Right lobe of liver (tissue), 6 donors: ENCODE results near the gene ERC1. TPM values are rescaled to one million over a fixed set of nuclear protein-coding genes. Genes with fewer than 3 reads are reported as not detected.

Source experiments
- ATAC-seq, 4 donors: fragments of 200-7000 bp; cut with Tn5 transposase; one replicate each; pipeline ENCODE4 v1.9.1; 2020; ENCODE audit warnings: mild to moderate bottlenecking in 4 of 4, moderate library complexity in 4 of 4
- DNase-seq, 3 donors: peaks; one replicate each; pipeline ENCODE4 v3.0.0-alpha.2; 2020
- H3K27ac ChIP-seq, 3 donors: fragments of 200-600 bp; one replicate each; pipeline ENCODE4 v1.8.0; 2022
- H3K27me3 ChIP-seq, 2 donors: fragments of 200-600 bp; one replicate each; pipeline ENCODE4 v1.8.0; 2022
- H3K36me3 ChIP-seq, 4 donors: fragments of 200-600 bp; sonication (generic) in 1 of 4; one replicate each; pipeline versions ENCODE4 v1.5.1 to v1.8.0; 2017 to 2022; ENCODE audit warnings: control low read depth in 1 of 4
- H3K4me1 ChIP-seq, 4 donors: fragments of 200-600 bp; sonication (generic) in 1 of 4; one replicate each; pipeline versions ENCODE4 v1.5.1 to v1.8.0; 2017 to 2022; ENCODE audit warnings: control low read depth in 1 of 4
- H3K4me3 ChIP-seq, 3 donors: fragments of 200-600 bp; one replicate each; pipeline ENCODE4 v1.8.0; 2022
- H3K9me3 ChIP-seq, 4 donors: fragments of 200-600 bp; sonication (generic) in 1 of 4; one replicate each; pipeline versions ENCODE4 v1.5.1 to v1.8.0; 2017 to 2022; ENCODE audit warnings: control low read depth in 1 of 4
- POLR2A ChIP-seq: fragments of 450-650 bp; IDR thresholded peaks from one replicate; pipeline ENCODE4 v1.6.1; 2017; ENCODE audit warnings: antibody characterized with exemption, mild to moderate bottlenecking
- WGBS: methylation state at CpG from one replicate; pipeline ENCODE4 v1.1.6; 2018; ENCODE audit warnings: low coverage, low lambda C conversion rate; ENCODE audit not compliant: insufficient coverage; ENCODE audit errors: missing lambda C conversion rate; 5-methylcytosine and 5-hydroxymethylcytosine counted together
- intact Hi-C, 2 donors: fragments of 100-400 bp; cut with DNase I; formaldehyde crosslinking; loops; one replicate each; pipeline versions ENCODE4 v1.11.2 to v1.14.1; 2022
- total RNA-seq, 6 experiments: library from RNA; depleted of rRNA in 2 of 6; stranded (reverse); fragments of >200 nt in 2 of 6; fragmentation: NEBNext Ultra II Directional in 3 of 6; extraction: Animal tissue kit (Norgen Biotek cat#: 25700) in 3 of 6; gene quantifications; one replicate each; pipeline versions ENCODE4 v1.1.0 to v1.2.4, GENCODE V29; 2016 to 2023
- TF ChIP-seq, protein P1 (sequence below), 4 donors: fragments of 200-600 bp in 3 of 4; fragments of 450-650 bp in 1 of 4; IDR thresholded peaks; one replicate each; pipeline versions ENCODE4 v1.5.1 to v1.8.0; 2016 to 2022; ENCODE audit warnings: antibody characterized with exemption in 4 of 4, mild to moderate bottlenecking in 2 of 4
- donor health status: DM: no; HTN: yes; CAD: no.
- donor health status: DM: no; HTN: no; CAD: no.
- donor health status: DM: no; HTN: no; CAD: no.
- donor health status: DM: no; HTN: yes; CAD: no.
- donor health status: DM: no; HTN: yes; CAD: no.

ERC1 gene
- total RNA-seq, 6 experiments from 2014 or later, result 24.8 to 30.8 (median 28.6) TPM

DNA sequence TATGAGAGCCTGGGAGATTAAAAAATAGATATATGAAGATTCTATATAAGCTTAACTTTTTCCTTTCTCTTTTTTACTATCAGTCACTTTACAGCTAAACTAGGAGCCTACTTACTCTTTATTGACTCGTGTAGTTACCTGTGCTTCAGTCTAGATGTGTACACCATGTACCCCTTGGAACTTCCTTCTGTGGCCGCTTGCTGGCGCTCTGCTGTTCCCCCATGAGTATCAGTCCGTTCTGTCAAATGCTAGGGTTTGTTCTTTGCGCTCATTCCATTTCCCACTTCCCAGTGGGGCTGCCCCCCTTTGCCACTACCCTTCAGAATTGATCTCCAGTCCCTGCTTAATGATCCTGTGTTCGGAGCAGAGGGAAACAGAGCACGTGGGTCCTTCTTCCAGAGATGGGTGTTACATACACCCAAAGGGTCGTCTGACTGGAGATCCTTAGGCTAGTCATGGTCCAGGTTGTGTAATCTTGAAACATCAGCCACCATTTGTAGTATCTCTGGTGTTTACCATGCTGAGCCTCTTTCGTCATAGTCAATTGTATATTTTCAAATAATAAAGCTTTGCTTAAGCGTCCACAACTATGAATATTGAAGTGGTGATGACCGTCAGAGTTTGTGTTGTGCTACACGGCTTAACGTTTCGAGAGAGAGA is 443.4 kb downstream of the ERC1 start:
- Histone ChIP-seq H3K9me3 (no peaks in the 10 kb centered on the region), H3K27me3 (no peaks in the 10 kb centered on the region), H3K4me1 (peaks cover 0 to 7% (median 1%) of the 10 kb centered on the region in 4 donors), H3K4me3 (no peak overlapping the region), H3K36me3 (no peaks in the 10 kb centered on the region), H3K27ac (no peak overlapping the region)
- 96% methylated on average over 8 of the region's 14 CpGs for WGBS
- DNase-seq (no peak), ATAC-seq (no peak)
- no peak for TF ChIP-seq POLR2A
- TF ChIP-seq, protein P1, sequence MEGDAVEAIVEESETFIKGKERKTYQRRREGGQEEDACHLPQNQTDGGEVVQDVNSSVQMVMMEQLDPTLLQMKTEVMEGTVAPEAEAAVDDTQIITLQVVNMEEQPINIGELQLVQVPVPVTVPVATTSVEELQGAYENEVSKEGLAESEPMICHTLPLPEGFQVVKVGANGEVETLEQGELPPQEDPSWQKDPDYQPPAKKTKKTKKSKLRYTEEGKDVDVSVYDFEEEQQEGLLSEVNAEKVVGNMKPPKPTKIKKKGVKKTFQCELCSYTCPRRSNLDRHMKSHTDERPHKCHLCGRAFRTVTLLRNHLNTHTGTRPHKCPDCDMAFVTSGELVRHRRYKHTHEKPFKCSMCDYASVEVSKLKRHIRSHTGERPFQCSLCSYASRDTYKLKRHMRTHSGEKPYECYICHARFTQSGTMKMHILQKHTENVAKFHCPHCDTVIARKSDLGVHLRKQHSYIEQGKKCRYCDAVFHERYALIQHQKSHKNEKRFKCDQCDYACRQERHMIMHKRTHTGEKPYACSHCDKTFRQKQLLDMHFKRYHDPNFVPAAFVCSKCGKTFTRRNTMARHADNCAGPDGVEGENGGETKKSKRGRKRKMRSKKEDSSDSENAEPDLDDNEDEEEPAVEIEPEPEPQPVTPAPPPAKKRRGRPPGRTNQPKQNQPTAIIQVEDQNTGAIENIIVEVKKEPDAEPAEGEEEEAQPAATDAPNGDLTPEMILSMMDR (IDR thresholded peaks at IDR 0.05), result no peak
- intact Hi-C loops, result no loop called here

DNA sequence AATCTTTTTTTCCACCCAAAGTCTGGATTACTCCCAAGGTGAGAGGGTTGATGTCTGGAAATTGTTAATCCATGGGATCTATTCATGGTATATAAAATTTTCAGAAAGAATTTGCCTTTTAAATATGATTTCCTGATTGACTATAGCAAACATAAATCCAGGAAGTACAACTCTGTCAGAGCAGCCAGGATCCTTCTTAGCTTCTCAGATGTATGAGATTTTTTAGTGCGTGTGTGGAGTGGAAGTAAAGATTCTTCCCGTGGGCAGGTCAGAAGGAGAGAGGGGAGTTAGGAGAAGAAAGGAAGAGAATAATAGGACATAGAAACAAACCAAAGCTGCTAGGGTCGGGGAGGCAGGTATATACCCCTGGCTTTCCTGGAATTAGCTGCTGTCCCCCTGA is 444.0 kb downstream of the ERC1 start:
- no peak overlapping the region for H3K27ac ChIP-seq

DNA sequence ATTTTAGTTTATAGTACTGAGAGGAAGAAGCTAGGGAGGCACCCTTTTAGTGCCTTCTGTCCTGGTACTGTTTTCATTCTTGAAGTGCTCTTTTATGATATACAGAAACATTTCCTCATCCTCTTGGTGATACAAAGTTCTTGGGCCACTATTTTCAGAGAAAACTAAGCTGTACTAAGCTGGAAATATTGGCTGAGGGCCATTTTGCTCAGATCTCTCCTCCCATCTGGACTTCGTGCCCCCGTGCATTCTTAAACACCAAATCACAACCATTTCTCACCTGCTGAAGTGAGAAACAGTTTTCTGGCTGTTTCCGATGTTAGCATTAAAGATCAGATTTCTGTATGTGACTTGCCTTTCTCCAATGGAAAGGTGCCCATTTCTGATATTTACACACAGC is 444.4 kb downstream of the ERC1 start:
- H3K9me3 ChIP-seq, result no peaks in the 10 kb centered on the region
- H3K36me3 ChIP-seq, result no peaks in the 10 kb centered on the region
- no peak for DNase-seq
- no peaks in the 10 kb centered on the region for H3K27me3 ChIP-seq
- peak; percentile 74 to 93 (median 78) for ATAC-seq
- H3K4me3 ChIP-seq, result no peak overlapping the region
- WGBS, result 41% methylated on average over 3 of the region's 3 CpGs
- TF ChIP-seq, protein P1 (IDR thresholded peaks at IDR 0.05), result no peak
- TF ChIP-seq POLR2A, result no peak
- H3K27ac ChIP-seq, result no peak overlapping the region
- peaks cover 0 to 7% (median 1%) of the 10 kb centered on the region in 4 donors for H3K4me1 ChIP-seq
- intact Hi-C loops, result no loop called here

More for the DNA sequence above, 444.0 kb downstream of the ERC1 start:
- Histone ChIP-seq H3K9me3 (no peaks in the 10 kb centered on the region), H3K36me3 (no peaks in the 10 kb centered on the region), H3K27me3 (no peaks in the 10 kb centered on the region), H3K4me1 (peaks cover 0 to 7% (median 1%) of the 10 kb centered on the region in 4 donors), H3K4me3 (no peak overlapping the region)
- 67% methylated on average over 3 of the region's 3 CpGs for WGBS
- ATAC-seq, result no peak
- no peak for DNase-seq
- TF ChIP-seq, protein P1 (IDR thresholded peaks at IDR 0.05), result no peak
- TF ChIP-seq POLR2A, result no peak
- intact Hi-C loops, result no loop called here

DNA sequence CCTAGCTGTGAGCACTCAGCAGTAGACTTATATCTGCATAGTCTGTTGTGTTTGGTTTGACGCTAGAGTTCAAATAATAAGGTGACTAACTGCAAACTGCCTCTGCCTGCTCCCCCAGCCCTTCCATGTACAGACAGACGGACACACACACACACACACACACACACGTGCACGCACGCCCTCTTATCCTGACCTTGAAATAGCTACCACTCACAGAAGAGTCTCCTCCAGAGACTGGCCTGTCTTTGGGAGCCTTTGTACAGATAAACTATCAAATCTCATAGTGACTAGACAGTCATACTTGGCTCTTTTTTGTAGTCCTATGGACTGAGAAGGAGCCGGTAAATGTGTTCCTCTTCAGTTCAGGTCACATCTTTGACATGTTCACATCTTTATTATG is 445.0 kb downstream of the ERC1 start:
- 96% methylated on average over 2 of the region's 6 CpGs for WGBS
- no peak for TF ChIP-seq POLR2A
- TF ChIP-seq, protein P1 (IDR thresholded peaks at IDR 0.05), result no peak
- H3K4me1 ChIP-seq, result peaks cover 0 to 7% (median 1%) of the 10 kb centered on the region in 4 donors
- no peaks in the 10 kb centered on the region for H3K9me3 ChIP-seq
- no peak for ATAC-seq
- H3K36me3 ChIP-seq, result no peaks in the 10 kb centered on the region
- H3K27ac ChIP-seq, result no peak overlapping the region
- no peak overlapping the region for H3K4me3 ChIP-seq
- no peak for DNase-seq
- intact Hi-C loops, result no loop called here
- no peaks in the 10 kb centered on the region for H3K27me3 ChIP-seq
